ENCODE data around the gene TMEFF1. TPM values are rescaled to one million over a fixed set of nuclear protein-coding genes. Genes with fewer than 3 reads are reported as not detected.

Gene TMEFF1
- total RNA-seq, 2 experiments from 2014 or later: 0.18 TPM; not detected in 1

DNA sequence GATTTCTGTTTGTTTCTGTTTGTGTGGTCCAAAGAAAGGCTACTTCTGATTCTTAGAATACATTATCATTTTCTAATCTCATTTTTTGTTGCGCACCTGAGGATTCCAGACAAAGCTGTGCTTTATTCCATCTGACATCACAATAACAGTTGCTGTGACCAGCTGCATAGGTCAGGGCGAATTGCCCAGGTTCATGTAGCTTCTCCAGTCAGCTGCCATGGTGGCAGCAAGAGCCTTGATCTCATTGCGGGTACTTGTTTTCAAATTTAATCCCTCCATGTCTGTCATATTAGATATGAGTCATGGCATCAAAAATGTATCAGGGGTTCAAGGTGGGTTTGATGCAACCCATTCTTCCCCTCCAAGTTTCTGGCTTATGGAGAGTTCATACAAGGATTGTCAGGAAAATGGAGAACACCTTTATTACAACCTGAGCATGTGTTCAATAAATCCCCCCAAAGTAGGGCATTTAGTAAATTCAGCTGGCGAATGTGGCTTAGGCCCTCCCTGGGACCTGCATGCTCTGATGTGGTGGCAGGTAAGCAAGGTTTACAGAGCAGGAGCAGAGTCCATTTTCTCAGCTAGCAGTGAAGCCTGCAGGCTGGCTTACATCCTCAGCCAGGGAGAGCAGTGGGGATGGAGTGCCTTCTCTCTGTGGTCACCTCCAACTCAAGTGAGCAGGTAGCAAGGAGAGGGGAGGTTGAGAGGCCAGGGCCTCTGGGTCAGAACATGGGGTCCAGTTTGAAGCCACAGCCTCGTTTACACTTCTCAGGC, 118.9 kb downstream of the TMEFF1 start:
- H3K4me1 Mint-ChIP-seq: peaks cover 1% of the 10 kb centered on the region
- no peak for DNase-seq
- no peak overlapping the region for H3K4me3 Mint-ChIP-seq
- CTCF ChIA-PET: no interaction called here
- peaks cover 7% of the 10 kb centered on the region for H3K27me3 Mint-ChIP-seq
- POLR2A ChIA-PET: no interaction called here
- H3K27ac Mint-ChIP-seq: no peak overlapping the region
- no peaks in the 10 kb centered on the region for H3K36me3 Mint-ChIP-seq (ENCODE audit: low read depth)
- no peaks in the 10 kb centered on the region for H3K9me3 Mint-ChIP-seq

DNA sequence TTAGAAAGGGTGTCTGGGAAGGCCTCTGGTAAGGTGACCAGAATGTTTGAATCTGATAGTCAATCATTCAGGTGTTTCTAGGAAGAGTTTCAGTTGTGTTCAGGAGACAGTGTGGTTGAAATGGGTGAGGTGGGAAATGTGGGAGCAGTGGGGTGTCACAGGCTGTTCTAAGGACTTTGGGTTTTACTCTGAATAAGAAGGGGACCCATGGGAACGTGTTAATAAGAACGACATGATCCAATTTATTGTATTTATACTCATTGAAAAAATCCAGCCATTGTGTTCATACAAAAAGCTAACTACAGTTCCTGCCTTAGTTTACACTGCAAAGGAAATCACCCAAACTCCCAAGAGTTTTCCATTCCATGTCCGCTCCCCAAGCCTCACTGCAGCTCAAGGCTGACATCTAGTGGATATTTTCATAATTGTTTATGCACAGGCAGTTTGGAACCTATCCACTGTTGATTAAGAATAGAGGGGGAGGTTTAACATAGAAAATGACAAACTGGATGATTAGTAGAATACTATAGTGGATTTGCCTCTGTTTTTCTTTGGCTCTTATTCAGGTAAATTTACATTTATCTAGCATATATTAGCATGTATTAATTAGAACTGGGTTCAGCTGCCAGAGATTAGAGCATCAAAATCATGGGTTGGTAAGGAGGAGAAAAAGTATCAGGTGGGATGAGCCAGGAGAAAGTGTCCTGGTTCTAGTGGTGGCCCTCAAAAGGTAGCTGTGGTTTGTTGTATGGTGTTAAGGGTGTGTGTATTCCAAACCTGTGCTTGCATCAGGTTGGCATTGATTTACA, 122.6 kb downstream of the TMEFF1 start:
- POLR2A ChIA-PET: no interaction called here
- CTCF ChIA-PET: interaction anchor here (0.6 to 1.5 kb wide), 3 partner anchors 12 to 716 kb away, joined by 3 to 7 read pairs (median 5); no protein-coding TSS in a partner anchor
- no peaks in the 10 kb centered on the region for H3K9me3 Mint-ChIP-seq
- H3K36me3 Mint-ChIP-seq (ENCODE audit: low read depth): no peaks in the 10 kb centered on the region
- no peak overlapping the region for H3K27ac Mint-ChIP-seq
- peaks cover 15% of the 10 kb centered on the region for H3K27me3 Mint-ChIP-seq
- no peak overlapping the region for H3K4me3 Mint-ChIP-seq
- DNase-seq: no peak
- peaks cover 20% of the 10 kb centered on the region for H3K4me1 Mint-ChIP-seq

DNA sequence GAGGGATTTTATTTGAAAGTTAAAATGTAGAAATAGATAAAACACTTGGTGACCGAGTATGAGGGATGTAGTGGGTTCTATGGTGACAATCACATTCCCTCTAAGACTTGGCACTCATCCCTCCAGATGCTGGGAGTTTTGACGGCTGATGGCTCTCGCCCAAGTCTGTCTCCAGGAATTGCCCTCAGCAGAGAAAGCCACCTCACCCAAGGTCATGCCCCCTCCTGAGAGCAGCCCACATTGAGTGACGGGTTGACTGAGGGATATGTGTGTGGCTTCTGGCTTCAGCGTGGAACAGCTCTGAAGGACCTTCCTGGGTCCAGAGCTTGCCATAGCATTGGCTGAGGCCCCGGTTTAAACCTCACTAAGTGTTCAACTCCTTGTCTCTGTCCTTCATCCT, 124.3 kb downstream of the TMEFF1 start:
- no peak overlapping the region for H3K4me3 Mint-ChIP-seq
- ChIA-PET POLR2A (no interaction called here), CTCF (no interaction called here)
- no peaks in the 10 kb centered on the region for H3K36me3 Mint-ChIP-seq (ENCODE audit: low read depth)
- H3K9me3 Mint-ChIP-seq: no peaks in the 10 kb centered on the region
- DNase-seq: no peak
- peaks cover 15% of the 10 kb centered on the region for H3K27me3 Mint-ChIP-seq
- no peak overlapping the region for H3K27ac Mint-ChIP-seq
- H3K4me1 Mint-ChIP-seq: peaks cover 20% of the 10 kb centered on the region

DNA sequence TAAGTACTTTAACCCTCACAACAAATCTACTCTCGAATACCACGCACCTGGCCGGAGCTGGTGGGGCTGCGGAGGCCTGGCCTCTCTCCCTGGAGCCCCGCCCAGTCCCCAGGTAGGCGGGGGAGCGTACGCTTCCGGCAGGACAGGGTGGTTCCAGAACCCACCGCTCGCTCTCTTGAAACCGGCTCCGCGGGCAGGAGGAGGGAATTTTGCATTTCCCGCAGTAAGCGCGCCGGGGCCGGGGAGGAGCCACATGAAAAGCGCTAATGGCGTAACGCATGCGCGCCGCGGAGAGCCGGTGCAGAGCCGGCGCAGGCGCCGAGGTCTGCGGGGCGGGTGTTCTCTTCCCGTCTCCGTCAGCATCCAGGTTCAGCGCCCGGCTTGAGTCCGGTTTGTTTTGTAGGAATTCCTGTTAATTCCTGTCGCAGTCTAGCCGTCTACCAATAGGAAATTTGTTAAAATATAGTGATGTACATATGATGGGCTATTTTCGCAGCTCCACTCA, 125.7 kb downstream of the TMEFF1 start:
- Mint-ChIP-seq H3K27ac (no peak overlapping the region), H3K9me3 (no peaks in the 10 kb centered on the region), H3K27me3 (peaks cover 15% of the 10 kb centered on the region), H3K4me1 (peaks cover 20% of the 10 kb centered on the region), H3K4me3 (peak overlapping the region; percentile 73), H3K36me3 (ENCODE audit: low read depth) (no peaks in the 10 kb centered on the region)
- ChIA-PET CTCF (interaction anchor here (0.7 to 1.3 kb wide), 4 partner anchors 10 to 179 kb away, joined by 3 to 5 read pairs (median 3); partner anchors contain the start of gene TMEFF1), POLR2A (no interaction called here)
- DNase-seq: peak; percentile 77

GRCh38 chr9:100600521-100601079, 127.7 kb downstream of the TMEFF1 start:
- ChIA-PET POLR2A (no interaction called here), CTCF (interaction anchor here (1.2 to 3.7 kb wide), 6 partner anchors 11 to 710 kb away, joined by 3 to 26 read pairs (median 7); partner anchors contain the start of gene CAVIN4)

DNA sequence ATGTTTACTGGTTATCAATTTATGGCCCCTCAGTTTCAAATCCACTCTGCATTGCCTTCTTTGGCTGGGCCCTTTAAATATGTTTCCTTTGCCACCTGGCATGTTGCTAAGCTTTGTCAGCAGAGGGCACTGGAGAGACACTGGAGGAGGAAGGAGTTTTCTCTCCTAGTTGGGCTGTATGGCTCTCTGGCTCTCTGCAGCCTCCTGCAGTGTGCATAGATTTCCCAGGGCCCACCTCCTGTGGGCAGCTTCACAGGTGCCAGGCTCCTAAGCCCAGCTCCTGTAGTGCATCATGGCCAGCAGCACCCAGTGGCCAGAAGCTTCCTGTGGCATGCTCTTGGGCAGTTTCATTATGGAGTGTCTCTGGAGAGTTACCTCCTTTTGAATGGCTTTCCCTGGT, 128.3 kb downstream of the TMEFF1 start:
- H3K9me3 Mint-ChIP-seq: no peaks in the 10 kb centered on the region
- no peak overlapping the region for H3K4me3 Mint-ChIP-seq
- CTCF ChIA-PET: interaction anchor here (0.8 to 3.7 kb wide), 9 partner anchors 12 to 1254 kb away, joined by 3 to 26 read pairs (median 4); partner anchors contain the start of genes CAVIN4 and TEX10
- H3K27me3 Mint-ChIP-seq: peaks cover 11% of the 10 kb centered on the region
- DNase-seq: peak; percentile 56
- peaks cover 19% of the 10 kb centered on the region for H3K4me1 Mint-ChIP-seq
- H3K27ac Mint-ChIP-seq: no peak overlapping the region
- POLR2A ChIA-PET: no interaction called here
- H3K36me3 Mint-ChIP-seq (ENCODE audit: low read depth): no peaks in the 10 kb centered on the region

More at GRCh38 chr9:100600521-100601079, 127.7 kb downstream of the TMEFF1 start:
- Mint-ChIP-seq H3K27ac (no peak overlapping the region), H3K4me3 (no peak overlapping the region), H3K36me3 (ENCODE audit: low read depth) (no peaks in the 10 kb centered on the region), H3K4me1 (peaks cover 19% of the 10 kb centered on the region), H3K27me3 (peaks cover 15% of the 10 kb centered on the region), H3K9me3 (no peaks in the 10 kb centered on the region)
- DNase-seq: no peak

- H3K4me1 Mint-ChIP-seq: peaks cover 19% of the 10 kb centered on the region
- no peak for DNase-seq
- ChIA-PET CTCF (interaction anchor here (0.6 to 3.7 kb wide), 7 partner anchors 13 to 801 kb away, joined by 3 to 26 read pairs (median 4); partner anchors contain the start of genes CAVIN4 and TEX10), POLR2A (no interaction called here)
- H3K27me3 Mint-ChIP-seq: peaks cover 9% of the 10 kb centered on the region
- H3K4me3 Mint-ChIP-seq: no peak overlapping the region
- H3K36me3 Mint-ChIP-seq (ENCODE audit: low read depth): no peaks in the 10 kb centered on the region
- no peak overlapping the region for H3K27ac Mint-ChIP-seq
- H3K9me3 Mint-ChIP-seq: no peaks in the 10 kb centered on the region
These were observed 129.4 kb downstream of the TMEFF1 start for GRCh38 chr9:100602342-100602801.

GRCh38 chr9:100605405-100605804, 132.5 kb downstream of the TMEFF1 start:
- Mint-ChIP-seq H3K9me3 (no peaks in the 10 kb centered on the region), H3K4me3 (no peak overlapping the region), H3K27ac (no peak overlapping the region), H3K27me3 (no peaks in the 10 kb centered on the region), H3K4me1 (no peaks in the 10 kb centered on the region), H3K36me3 (ENCODE audit: low read depth) (no peaks in the 10 kb centered on the region)
- ChIA-PET POLR2A (no interaction called here), CTCF (no interaction called here)
- DNase-seq: no peak

DNA sequence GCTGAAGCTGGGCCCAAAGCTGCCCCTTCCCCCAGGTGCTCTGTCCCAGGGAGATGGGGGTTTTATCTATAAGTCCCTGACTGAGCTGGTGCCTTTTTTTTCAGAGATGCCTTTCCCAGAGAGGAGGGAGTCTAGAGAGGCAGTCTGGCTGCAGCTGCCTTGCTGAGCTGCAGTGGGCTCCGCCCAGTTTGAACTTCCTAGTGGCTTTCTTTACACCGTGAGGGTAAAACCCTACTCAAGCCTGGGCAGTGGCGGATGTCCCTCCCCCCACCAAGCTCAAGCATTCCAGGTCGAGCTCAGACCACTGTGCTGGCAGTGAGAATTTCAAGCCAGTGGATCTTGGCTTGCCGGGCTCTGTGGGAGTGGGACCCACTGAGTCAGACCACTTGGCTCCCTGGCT, 146.2 kb downstream of the TMEFF1 start:
- Mint-ChIP-seq H3K27ac (no peak overlapping the region), H3K4me3 (no peak overlapping the region), H3K27me3 (peaks cover 3% of the 10 kb centered on the region), H3K36me3 (ENCODE audit: low read depth) (no peaks in the 10 kb centered on the region), H3K9me3 (peaks cover 7% of the 10 kb centered on the region), H3K4me1 (no peaks in the 10 kb centered on the region)
- no peak for DNase-seq
- POLR2A ChIA-PET: no interaction called here
- CTCF ChIA-PET: no interaction called here

DNA sequence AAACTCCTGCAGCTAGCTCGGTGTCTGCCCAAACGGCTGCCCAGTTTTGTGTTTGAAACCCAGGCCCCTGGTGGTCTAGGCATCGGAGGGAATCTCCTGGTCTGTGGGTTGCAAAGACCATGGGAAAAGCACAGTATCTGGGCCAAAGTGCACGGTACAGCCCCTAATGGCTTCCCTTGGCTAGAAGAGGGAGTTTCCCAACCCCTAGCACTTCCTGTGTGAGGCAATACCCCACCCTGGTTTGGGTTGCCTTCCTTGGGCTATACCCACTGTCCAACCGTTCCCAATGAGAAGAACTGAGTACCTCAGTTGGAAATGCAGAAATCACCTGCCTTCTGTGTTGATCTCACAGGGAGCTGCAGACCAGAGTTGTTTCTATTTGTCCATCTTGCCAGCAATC, 146.7 kb downstream of the TMEFF1 start:
- H3K9me3 Mint-ChIP-seq: peaks cover 7% of the 10 kb centered on the region
- POLR2A ChIA-PET: no interaction called here
- H3K27ac Mint-ChIP-seq: no peak overlapping the region
- no peak overlapping the region for H3K4me3 Mint-ChIP-seq
- no peaks in the 10 kb centered on the region for H3K4me1 Mint-ChIP-seq
- CTCF ChIA-PET: no interaction called here
- peaks cover 3% of the 10 kb centered on the region for H3K27me3 Mint-ChIP-seq
- H3K36me3 Mint-ChIP-seq (ENCODE audit: low read depth): no peaks in the 10 kb centered on the region
- no peak for DNase-seq

DNA sequence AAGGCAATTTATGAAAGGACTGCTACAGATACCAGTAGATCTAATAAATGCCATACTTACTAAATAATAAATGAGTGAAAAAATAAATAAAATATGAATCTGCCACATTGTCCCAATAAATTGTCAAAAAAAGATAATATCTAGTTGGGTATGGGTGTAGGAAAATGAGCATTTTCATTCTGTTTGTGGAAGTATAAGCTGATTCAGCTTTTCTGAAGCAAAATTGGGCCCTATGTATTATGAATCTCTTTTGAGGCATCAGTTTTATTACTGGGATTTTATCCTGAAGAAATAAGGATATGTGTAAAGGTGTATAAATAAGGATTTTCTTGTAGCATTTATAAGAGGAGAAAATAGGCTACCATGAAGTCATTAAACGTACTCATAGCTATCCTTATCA, 151.0 kb downstream of the TMEFF1 start:
- no peaks in the 10 kb centered on the region for H3K4me1 Mint-ChIP-seq
- ChIA-PET POLR2A (no interaction called here), CTCF (no interaction called here)
- DNase-seq: no peak
- H3K36me3 Mint-ChIP-seq (ENCODE audit: low read depth): no peaks in the 10 kb centered on the region
- no peak overlapping the region for H3K4me3 Mint-ChIP-seq
- no peaks in the 10 kb centered on the region for H3K27me3 Mint-ChIP-seq
- H3K9me3 Mint-ChIP-seq: peaks cover 2% of the 10 kb centered on the region
- H3K27ac Mint-ChIP-seq: no peak overlapping the region

DNA sequence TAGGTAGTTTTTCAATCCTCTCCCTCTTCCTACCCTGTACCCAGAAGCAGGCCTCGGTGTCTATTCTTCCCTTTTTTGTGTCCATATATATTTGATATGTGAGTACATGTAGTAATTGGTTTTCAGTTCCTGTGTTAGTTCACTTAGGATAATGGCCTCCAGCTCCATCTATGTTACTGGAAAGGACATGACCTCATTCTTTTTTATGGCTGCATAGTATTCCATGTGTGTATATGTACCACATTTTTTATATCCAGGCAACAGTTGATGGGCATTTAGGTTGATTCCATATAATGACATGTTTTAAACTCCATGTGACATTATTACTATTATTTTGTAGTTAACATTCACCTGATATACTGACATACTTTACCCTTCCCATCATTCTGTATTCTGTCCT, 154.0 kb downstream of the TMEFF1 start:
- ChIA-PET CTCF (no interaction called here), POLR2A (no interaction called here)
- no peak for DNase-seq
- Mint-ChIP-seq H3K27me3 (peaks cover 4% of the 10 kb centered on the region), H3K4me3 (no peak overlapping the region), H3K9me3 (peaks cover 2% of the 10 kb centered on the region), H3K36me3 (ENCODE audit: low read depth) (no peaks in the 10 kb centered on the region), H3K4me1 (no peaks in the 10 kb centered on the region), H3K27ac (no peak overlapping the region)
